Fibroblast of skin of right quadriceps (primary cell): Measurements from ENCODE around the gene PTPRM.

Experiments used
- DNase-seq: peaks from one replicate; pipeline ENCODE4 v3.0.0-alpha.2; 2013

The PTPRM gene

DNA sequence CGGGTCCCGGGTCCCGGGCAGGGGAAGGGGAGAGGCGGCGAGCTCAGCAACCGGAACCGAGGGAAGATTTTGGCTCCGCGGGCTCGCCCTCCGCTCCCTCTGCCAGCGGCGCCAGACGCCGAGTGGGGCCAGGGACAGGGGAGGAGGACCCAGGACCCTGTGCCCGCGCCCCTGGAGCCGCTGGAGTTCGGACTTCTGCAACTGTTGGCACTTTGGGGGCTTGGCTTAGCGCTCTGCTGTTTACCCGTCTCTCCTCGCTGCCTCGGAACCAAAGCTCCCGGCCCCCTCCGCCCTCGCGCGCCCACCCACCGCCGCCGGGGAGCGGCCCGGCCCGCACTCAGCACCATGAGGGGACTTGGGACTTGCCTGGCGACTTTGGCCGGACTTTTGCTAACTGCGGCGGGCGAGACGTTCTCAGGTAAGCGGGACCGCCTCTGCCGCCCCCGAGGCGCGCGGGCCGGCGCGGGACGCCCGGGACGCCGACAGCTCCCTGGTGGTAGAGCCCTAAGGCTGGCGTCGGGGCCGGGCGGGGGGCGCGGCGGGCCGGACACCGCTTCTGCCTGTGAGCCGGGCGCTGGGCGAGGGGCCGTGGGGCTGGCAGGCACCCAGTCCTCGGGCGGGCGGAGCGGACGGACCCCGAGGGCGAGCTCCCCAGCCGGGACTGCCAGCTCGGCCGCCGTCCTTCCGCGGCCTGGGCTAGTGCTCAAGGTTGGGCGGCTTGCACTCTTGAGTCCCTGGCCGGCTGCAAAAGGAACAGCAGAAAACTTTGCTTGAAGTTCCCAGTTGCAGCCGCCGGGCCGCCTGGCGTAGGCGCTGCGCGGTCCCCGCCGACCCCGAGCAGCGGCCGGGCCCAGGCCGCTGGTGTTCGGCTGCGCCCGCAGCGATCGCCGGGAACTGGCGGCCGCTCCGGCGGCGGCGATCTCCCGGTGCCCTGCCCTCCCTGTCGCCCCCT lies 634 bp downstream of the PTPRM start:
- peak; percentile 59 for DNase-seq

DNA sequence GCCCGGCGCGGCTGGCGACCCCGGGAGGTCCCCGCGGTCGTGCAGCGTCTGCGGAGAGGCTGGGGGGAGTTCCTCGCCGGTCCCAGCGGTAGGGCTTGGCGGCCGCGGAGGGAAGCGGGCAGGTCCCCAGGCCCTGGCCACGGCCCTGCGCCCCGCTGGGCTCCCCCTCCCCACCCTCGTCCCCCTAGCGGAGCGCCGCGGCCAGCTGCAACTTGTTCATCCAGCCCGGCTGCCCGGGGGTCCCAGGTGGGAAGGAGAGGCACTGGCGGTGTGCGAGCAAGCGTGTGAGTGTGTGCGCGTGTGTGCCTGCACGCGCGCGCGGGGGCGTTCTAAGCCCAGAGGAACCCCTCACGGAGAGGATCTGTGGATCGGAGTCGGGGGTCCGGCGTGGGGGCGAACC lies 1.3 kb downstream of the PTPRM start:
- DNase-seq = peak; percentile 33

DNA sequence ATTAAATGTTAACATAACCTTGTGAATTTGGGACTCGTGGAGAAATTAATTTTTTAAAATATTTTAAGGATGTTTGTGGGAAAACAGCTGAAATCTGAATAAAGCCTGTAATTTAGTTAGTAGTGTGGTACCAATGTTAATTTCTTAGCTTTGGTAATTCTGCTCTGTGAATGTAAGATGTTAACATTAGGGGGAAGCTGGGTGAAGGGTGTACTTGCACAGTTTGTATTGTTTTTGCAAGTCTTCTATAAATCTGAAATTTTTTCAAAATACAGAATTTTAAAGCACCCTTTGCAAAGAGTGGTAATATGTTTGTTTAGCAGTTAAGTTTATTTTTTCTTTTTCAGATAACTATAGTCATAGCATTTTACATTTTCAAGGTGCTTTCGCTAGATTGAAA lies 4.5 kb downstream of the PTPRM start:
- no peak for DNase-seq

DNA sequence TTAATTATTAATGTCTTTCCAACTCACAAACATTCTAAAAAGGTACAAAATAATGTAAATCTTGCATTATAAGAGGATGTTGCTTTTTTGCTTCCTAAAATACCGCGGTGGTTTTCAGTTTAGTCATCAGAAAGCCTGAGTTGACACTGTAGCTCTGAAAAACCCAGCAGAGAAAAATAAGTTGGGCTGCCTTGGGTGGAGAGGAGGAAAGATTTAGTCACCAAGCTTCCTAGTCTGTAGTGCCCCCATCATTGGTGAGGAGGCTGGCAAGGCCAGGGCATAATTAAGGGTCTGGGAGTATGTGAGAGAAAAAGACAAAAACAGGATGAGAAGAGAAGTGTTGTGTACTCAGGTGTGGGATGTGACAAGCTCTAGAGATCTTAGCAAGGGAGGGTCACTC lies 5.7 kb downstream of the PTPRM start:
- DNase-seq = peak; percentile 51

DNA sequence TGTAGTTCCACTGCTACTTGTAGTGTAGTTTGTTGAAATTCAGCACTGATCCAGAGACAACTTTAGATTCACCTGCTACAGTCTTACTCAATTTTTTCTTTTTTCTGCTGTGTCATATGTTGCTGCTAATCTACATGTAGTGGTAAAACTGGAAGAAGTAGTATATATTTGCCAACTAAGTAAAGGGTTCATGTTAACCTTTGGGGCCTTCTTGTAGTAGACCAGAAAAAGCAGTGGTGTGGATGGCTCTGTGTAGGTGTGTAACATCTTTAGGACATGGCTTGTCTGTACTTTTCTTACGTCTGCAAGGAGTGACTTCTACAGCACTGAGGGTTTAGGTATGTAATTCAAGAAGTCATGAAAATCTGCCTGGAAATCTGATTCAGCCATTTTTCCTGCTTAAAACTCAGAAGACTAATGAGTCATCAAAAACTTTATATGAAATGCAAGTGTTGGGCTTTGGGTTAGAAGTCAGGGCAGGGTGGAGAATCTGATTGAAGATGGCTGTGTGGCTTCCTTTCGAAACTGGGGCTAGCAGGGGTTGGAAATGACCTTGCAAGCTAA lies 8.4 kb downstream of the PTPRM start:
- peak; percentile 73 for DNase-seq

DNA sequence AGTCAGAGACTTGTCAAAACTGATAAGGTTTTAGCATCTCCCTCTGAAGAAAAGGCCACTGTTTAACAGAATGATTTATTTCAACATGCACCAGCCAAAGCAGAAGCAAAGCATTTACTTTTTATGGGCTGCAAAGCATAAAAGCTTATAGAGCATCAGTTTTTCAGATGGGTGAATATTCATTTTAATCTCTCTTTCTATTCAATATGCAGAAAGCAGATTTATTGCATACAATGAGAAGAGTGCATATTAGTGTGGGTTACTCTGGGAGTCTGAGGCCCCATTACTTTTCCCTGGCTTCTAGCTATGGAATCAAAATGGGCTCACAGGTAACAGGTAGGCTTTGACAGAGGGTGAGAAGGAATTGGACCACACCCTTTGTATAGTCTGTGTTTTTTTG lies 9.0 kb downstream of the PTPRM start:
- DNase-seq = no peak

DNA sequence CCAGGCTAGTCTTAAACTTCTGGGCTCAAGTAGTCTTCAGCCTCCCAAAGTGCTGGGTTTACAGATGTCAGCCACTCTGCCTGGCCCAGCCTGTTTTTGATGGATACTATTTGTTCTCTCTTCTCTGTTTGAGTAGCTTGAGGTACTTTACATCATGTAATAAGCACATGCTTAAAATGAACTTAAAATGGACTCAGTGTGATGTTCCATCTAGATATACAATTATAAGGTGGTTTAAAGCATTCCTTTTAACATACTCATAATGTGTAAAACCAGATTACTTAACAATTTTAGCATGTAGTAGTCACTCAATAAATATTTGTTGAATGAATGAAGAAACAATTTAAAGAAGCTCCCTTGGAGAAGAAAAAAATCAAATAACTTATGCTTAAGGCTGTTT lies 9.6 kb downstream of the PTPRM start:
- DNase-seq = peak; percentile 79

DNA sequence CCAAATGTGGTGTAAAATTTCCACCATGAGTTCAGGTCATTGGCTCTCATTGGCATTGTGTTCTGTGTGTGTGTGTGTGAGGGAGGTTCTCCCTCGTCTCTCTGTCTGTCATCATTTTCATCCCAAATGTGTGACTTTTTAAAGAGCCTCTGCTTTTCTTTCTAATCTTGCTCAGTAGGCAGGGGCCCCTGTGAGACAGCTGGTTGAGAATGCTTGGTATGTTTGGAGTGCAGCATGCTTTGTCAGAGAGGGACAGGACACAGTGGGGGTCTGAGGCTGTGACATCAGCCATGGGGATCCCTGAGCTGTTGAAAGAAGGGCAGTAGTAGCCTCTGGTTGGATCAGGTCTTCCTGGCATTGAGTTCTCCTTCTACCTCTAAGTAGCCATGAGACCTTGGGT lies 10.6 kb downstream of the PTPRM start:
- peak; percentile 92 for DNase-seq

DNA sequence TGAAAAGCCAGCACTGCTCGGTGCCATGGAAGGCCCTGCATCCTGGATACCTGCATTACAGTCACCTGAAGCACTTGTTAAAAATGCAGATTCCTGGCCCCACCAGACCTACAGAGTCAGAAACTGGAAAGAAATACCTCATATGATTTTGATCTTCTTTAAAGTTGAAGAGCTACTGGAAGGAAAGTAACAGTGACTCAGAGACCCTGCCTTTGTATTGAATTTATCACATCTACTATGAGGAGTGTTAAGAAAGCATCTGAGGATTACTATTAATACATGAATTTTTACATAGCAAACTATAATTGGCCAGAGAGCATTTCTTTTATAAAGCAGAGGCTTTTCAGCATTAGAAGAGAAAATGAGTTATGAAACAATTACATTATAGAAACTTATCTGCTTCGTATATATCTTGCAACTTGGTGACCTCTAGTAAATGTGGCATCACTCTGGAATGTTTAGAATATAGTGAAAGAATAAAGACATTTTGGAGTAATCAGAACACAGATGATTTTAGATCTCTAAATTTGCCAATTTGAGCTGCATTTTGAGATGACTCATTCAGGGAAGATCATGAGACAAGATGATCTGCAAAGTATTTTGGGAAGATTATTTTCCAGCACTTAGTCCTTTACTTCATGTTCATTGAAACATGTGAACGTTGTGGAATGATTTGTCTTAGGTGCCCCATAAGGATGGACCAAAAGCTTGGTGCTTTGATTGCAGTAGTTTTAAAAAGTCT lies 12.2 kb downstream of the PTPRM start:
- peak; percentile 40 for DNase-seq

DNA sequence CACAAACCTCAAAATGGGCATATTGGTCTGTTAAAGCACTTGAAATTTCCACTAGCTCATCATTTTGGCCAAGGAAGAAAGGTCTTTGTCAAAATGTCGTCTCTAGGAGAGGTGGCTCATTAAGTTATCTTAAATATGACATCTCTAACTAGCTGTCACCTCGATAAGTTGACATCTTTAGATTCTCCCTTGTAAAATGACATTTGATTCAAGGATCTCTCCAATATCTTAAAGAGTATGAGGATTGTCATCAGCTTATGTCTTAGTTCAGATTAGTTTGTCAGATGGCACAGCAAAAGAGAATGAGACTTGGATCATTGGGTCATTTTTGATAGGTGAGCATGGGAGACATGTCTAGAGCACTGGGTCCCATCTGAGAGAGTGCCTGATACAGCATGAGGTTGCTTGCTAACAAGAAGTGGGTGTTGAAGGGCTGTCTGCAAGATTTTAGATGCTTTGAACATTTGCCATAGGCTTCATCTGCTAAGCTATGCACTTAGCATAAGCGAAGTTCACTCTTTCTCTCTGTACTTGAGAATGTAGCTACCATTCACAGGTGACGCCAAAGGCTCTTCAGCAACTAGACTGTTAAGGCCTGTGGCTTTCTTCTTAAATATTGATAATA lies 12.9 kb downstream of the PTPRM start:
- DNase-seq = no peak

DNA sequence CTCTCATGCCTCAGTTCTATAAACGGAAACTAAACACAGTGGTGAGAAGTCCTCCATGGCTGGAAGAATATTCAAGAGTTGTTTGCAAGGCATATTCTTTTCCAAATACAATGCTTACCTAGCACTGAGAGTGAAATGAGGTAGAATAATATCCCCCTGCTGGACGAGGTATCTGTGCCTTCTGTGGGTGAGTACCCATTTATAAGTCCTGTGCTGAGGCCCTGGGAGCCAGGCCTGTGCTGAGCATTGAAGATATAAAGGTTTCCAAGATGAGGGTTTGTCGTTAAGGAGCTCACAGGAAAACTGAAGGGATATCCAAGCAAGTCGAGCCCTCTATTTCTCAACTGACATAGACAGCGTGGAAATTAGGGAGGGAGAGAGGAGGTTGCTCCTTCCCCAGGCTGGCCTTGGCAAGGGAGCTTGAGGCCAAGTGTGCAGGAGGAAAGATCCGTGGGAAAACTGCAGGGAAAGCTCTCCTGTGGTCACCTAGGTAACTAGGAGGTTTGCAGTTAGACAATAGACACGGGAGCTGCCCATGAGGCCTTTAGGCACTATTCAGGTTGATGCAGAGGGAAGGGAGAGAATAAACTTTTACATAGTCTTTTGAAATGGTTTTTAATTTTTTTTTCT lies 17.6 kb downstream of the PTPRM start:
- DNase-seq = peak; percentile 14

DNA sequence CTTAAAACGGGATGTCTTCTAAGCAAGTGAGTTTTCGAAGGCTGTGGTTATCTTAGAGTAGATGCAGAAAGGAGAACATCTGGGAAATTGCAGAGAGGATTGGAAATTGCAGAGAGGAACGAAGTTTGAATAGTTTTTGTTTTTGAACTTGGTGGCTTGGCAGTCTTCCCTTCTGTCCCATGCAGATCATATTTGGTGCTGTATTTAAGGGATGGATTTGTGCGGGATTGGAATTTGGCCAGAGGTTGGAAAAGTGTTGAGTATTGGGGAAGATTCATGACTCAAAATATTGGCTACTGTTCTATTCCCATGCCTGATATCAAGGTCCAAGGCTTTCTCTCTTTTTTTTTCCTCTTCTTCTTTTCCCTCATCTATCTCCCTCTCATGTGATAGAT lies 18.2 kb downstream of the PTPRM start:
- DNase-seq = peak; percentile 75

DNA sequence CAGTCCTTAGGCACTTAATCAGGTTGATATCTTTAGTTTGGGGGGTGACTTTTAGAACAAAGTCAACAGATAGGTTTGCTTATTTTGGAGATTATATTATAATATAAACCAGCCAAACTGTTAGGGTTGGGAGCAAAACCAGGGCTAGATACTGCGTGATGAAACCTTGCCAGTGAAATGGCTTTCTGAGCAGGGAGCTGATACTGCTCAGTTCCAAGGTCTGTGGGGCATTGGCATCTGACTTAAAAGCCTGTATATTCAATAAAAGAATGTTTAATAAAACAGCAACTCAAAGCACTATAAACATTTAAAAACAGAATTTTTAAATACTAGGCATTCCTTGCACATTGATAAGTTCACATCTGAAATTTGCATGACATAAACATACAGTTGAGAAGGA lies 19.3 kb downstream of the PTPRM start:
- DNase-seq = no peak

DNA sequence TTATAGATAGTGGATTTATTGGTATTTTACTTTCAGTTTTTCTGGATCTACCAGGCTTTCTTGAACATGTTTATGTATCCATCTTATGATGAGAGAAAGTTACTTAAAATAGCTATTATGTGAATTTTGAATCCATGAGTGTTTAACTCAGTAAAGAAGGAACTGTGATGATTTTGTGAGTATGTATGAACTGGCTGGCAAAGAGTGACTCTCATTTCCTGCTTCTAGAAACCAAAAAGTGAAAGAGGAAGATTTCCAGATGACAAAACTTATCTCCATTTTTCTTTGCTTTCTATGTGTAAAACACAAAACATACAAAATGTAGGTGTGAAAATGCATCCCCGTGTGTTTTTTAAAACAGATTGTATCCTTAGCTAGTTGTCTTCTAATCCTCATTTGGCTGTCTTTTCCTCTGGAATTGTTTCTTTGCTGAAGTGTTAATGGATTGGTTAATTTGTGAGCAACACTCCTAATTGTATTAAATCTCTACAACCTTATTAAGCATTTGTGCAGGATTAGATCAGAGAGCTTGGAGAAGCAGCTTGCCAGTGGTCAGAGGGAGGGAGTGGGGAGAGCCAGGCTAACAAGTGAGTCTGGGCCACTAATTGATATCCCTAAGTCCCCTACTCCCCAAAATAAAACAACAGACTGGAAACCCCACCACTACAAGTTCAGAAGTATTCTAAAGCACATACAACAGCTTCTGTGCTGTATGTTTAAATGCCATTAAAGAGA lies 23.9 kb downstream of the PTPRM start:
- DNase-seq = peak; percentile 28

DNA sequence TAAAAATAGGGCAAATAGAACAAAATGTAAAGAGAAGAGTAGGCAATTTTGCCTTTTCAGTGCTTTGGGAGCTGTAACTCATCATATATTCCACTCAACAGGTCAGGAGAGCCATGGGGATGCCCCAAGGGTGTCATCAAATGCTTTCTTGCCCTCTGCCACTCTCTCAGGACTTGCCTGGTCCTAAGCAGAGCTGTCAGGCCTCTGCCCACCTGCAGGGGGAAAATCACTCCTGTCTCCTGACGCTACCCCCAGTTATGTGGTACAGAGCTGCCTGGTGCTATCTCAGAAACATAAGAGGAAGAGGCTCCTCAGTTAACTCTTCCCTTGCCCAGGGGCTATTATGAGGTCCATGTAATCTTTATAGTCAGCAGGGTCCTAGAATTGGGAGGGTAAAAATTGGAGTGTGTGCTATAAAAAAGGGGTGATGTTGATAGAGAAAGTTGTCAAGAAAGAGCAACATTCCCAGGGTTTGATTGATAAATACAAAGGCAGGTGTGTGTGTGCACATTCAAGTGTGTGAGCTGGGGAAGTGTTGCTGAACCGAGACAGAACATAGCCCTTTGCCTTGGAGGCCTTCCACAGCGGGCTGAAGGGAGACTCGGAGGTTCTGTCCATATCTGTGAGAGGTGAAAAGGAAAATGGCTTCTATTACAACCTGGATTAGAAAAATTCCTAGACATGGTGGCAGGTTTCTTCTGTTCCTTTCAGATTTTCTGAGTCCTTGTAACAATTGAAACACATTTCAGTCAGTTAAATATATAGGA lies 25.4 kb downstream of the PTPRM start:
- DNase-seq = no peak

DNA sequence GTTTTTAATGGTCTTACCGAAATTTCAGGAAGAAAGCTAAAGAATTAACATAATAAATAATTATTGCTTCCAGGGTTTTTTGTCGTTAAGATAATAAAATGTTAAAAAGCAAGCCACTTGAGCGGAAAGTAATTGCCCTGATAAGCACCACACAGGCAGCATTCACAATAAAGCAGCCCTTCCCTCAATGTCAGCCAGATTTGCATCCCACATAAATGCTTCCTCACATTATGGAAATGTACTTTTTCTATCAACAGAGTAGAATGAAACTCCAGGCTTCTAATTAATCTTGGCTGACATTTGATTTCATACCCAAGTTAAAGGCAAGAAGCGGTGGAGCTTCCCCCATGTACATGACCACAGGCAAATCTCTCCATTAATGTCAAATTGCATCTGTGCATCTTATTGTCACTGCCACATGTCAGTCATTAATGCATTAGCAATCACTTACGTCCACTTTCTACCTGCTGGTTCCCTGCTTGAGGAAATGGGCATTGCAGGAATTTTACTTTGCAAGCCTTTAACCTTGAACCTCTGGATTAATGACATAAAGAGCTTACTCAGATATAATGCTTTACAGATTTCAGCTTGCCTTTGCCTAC lies 26.2 kb downstream of the PTPRM start:
- DNase-seq = no peak

DNA sequence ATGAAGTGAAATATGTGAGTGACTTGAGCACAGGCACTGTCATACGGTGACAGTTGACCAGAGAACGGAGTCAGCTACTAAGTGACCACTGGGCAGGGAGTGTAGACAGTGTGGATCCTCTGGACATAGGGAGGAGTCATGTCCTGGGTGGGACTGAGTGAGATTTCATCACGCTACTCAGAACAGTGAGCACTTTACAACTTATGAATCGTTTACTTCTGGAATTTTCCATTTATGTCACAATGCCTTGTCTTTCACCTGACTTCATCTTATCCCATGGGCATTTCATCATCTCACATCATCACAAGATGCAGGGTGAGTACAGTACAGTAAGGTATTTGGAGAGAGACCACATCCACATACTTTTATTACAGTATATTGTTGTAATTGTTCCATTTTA lies 29.0 kb downstream of the PTPRM start:
- DNase-seq = peak; percentile 67

DNA sequence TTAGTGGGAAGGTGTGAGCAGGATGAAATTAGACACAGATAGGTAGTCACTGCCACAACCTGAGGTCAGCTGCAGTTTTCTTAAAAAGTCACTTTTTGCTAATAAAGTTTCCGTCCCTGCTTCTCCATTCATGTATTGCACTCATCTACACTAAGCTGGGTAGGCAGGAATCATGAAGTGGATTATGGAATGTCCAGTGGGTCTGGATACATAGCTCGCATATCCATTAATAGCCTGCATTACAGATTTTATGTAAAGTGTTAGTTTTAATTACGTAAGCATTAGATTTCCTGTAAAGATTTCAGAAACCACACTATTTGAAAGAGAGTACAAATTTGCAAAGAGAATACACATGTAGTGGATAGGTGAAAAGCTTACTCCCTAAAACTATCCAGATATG lies 30.4 kb downstream of the PTPRM start:
- DNase-seq = no peak

DNA sequence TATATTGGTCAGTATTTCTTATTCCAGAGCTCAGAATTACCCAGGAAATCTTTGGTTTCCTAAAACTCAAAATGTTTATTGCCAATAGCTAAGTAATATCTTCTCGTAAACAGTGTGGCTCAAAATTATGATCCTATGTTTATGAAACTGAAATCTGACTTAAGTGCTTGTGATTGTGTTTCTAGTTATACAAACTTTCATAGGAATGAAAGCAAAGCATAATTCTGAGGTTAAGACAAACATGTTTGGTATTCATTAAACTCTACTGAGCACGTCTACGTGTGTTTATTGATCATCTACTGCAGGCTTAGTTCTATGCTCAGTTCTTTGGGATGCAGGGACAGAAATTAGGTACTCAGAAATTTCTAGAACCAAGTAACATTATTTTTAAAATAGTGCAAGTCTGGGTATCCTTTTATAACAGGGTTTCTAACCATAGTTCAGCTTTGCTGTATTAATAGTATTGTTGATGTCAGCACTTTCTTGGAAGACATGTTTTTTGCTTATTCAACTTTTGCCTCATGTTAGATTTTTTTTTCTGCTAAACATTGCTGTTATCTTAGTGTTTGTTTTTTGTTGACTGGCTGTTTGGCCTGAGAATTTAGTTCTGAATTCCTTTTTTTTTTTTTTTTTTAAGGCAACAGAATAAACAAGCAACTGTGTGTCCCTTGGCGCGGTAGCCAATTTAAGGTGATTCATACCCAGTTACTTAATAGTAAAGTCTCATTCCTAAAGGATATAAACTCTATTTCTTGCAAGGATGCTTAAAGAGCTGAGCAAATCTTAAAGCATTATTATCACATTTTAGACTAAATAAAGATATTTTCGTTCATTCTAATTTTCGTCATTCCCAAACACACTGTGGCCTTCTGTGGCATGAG lies 31.3 kb downstream of the PTPRM start:
- DNase-seq = no peak

DNA sequence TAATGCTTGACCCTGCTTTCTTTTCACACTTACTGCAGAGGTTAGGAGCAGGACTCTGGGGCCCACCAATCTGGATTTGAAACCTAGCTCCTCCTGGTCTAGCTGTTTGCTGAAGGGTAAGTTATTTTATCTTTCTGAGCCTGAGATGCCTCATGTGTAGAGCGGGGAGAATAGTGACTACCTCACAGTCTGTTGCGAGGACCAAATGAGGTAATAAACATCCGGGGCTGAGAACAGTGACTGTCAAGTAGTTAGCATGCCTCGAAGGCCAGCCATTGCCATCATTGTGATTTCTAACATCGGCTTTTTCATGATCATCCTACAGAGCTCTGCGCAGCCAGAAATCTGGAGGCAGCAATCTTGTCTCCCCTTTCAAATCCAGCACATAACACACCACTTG lies 32.9 kb downstream of the PTPRM start:
- DNase-seq = no peak
